Prostate gland (tissue), 2 donors: Measurements from ENCODE around the gene TLR9. TPM values are rescaled to one million over a fixed set of nuclear protein-coding genes. Genes with fewer than 3 reads are reported as not detected.
"Not testable (repeated sequence)": the region's sequence is repeated elsewhere in the genome, so short reads cannot be mapped to it uniquely, and the experiment has no call there.

Source experiments
- DNase-seq: peaks from one replicate; pipeline ENCODE4 v3.0.0-alpha.2; 2019; ENCODE audit warnings: low spot score
- H3K27ac ChIP-seq, 2 donors: fragments of 200-600 bp; sonication (generic); 2 replicates each; pipeline ENCODE4 v1.5.1; 2017 to 2019
- H3K27me3 ChIP-seq: fragments of 200-600 bp; sonication (generic); replicated peaks from 2 replicates; pipeline ENCODE4 v1.5.1; 2019; ENCODE audit not compliant: insufficient read depth
- H3K36me3 ChIP-seq, 2 donors: fragments of 200-600 bp; sonication (generic); 1 replicate in 1 of 2; 2 replicates in 1 of 2; pipeline versions ENCODE4 v1.5.1 to v1.8.1; 2017 to 2019
- H3K4me1 ChIP-seq: fragments of 200-600 bp; sonication (generic); replicated peaks from 2 replicates; pipeline ENCODE4 v1.5.1; 2019
- H3K4me3 ChIP-seq, 2 donors: fragments of 200-600 bp; sonication (generic); 2 replicates each; pipeline ENCODE4 v1.5.1; 2017 to 2019
- H3K9me3 ChIP-seq: fragments of 200-600 bp; sonication (generic); 2 replicates; pipeline ENCODE4 v1.5.1; 2017
- CTCF ChIP-seq, 4 experiments: fragments of 200-600 bp in 2 of 4; fragments of 450-650 bp in 2 of 4; sonication (generic) in 2 of 4; IDR thresholded peaks; 1 replicate in 3 of 4; 2 replicates in 1 of 4; pipeline ENCODE4 v1.5.1; 2016 to 2019; ENCODE audit warnings: antibody characterized with exemption in 4 of 4, mild to moderate bottlenecking in 2 of 4, moderate library complexity in 2 of 4
- POLR2A ChIP-seq: fragments of 450-650 bp; IDR thresholded peaks from one replicate; pipeline ENCODE4 v1.6.1; 2016; ENCODE audit warnings: antibody characterized with exemption, mild to moderate bottlenecking
- POLR2AphosphoS5 ChIP-seq: sonication (generic); formaldehyde crosslinking; IDR thresholded peaks from one replicate; pipeline ENCODE4 v1.6.1; 2017; ENCODE audit warnings: antibody characterized with exemption
- WGBS: methylation state at CpG from one replicate; pipeline ENCODE4 v1.1.5; 2018; 5-methylcytosine and 5-hydroxymethylcytosine counted together
- intact Hi-C: fragments of 100-400 bp; cut with DNase I; formaldehyde crosslinking; loops from one replicate; pipeline ENCODE4 v1.14.2; 2022
- total RNA-seq, 2 donors: library from RNA; depleted of rRNA; stranded (reverse); fragments of >200 nt; gene quantifications; one replicate each; pipeline ENCODE4 v1.1.0, GENCODE V29; 2016

TLR9 gene
- total RNA-seq, 2 donors from 2014 or later = 0.17 TPM; not detected in 1

DNA sequence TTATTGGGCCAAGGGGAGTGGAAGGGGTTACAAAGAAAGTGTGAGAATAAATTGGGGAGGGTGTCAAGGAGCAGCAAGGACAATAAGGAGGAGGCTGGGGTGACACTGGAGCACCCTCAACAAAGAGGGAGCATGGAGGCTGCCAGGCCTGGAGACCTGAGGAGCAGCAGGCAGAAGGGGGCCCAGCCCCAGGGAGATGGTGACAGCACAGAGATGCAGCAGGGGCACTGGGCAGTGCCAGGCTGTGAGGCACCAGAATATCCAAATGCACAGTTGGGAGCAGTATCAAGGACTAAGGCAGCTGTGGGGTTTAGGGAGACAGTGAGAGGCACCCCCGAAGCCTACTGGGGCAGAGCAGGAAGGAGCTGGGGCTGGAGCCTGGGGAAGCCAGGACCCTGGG is 46.9 kb downstream of the TLR9 start:
- Histone ChIP-seq H3K4me3 (no peak overlapping the region), H3K9me3 (no peaks in the 10 kb centered on the region), H3K27me3 (no peaks in the 10 kb centered on the region), H3K27ac (no peak overlapping the region), H3K36me3 (no peaks in the 10 kb centered on the region), H3K4me1 (no peaks in the 10 kb centered on the region)
- no peak for DNase-seq
- TF ChIP-seq POLR2A (no peak), CTCF (IDR thresholded peaks at IDR 0.05) (no peak), POLR2AphosphoS5 (no peak)
- WGBS = 100% methylated on average over 1 of the region's 1 CpG
- intact Hi-C loops = no loop called here

GRCh38 chr3:52178126-52178525 is 47.3 kb downstream of the TLR9 start:
- intact Hi-C loops, H3K27ac ChIP-seq, DNase-seq: not testable (repeated sequence)

GRCh38 chr3:52177701-52178042 is 47.8 kb downstream of the TLR9 start:
- no peaks in the 10 kb centered on the region for H3K9me3 ChIP-seq
- H3K27me3 ChIP-seq = no peaks in the 10 kb centered on the region
- intact Hi-C loops = no loop called here
- WGBS = 76% methylated on average over 5 of the region's 5 CpGs
- H3K27ac ChIP-seq = no peak overlapping the region
- no peak overlapping the region for H3K4me3 ChIP-seq
- DNase-seq = no peak
- no peaks in the 10 kb centered on the region for H3K4me1 ChIP-seq
- H3K36me3 ChIP-seq = no peaks in the 10 kb centered on the region
- TF ChIP-seq POLR2AphosphoS5 = no peak
- no peak for TF ChIP-seq POLR2A
- TF ChIP-seq CTCF (IDR thresholded peaks at IDR 0.05) = no peak

More at GRCh38 chr3:52178126-52178525, 47.3 kb downstream of the TLR9 start:
- H3K27me3 ChIP-seq, H3K9me3 ChIP-seq, H3K4me3 ChIP-seq, H3K4me1 ChIP-seq, H3K36me3 ChIP-seq: not testable (repeated sequence)
- WGBS = 96% methylated on average over 4 of the region's 4 CpGs

DNA sequence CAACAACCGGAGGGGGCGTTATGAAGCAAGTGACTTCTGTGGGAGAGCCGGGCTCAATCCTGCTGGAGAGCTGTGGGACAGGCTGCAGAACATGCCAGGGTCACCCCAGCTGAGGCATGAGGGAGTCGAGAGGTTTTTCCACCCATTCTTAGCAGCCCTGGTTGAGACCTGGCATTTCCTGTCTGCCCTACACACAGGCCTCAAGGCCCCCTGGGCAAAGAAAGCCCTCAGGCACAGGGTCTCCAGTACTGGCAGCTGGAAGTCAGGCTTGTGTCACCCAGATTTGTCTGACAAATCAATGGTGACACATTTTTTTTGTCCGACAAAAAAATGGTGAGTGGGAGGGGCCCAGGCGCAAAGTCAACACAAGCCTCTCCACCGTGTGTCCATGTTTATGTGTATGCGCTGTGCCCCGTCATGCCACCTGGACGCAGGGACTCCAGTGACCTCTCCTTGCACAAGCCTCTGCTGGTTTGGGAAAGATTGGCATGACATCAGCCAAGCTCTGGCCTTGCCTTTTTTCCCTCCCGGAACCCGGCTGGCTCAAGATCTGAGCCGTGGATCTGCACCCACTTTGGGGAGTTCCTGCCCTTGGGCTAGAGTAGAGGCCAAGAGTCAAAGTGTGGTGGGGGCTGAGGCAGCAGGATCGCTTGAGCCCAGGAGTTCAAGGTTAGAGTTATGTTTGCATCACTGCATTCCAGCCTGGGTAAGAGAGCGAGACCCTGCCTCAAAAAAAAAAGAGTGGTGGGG is 48.3 kb downstream of the TLR9 start:
- TF ChIP-seq POLR2A = no peak
- no peak for TF ChIP-seq CTCF (IDR thresholded peaks at IDR 0.05)
- no peak for TF ChIP-seq POLR2AphosphoS5
- H3K27me3 ChIP-seq = no peaks in the 10 kb centered on the region
- intact Hi-C loops = no loop called here
- H3K9me3 ChIP-seq = no peaks in the 10 kb centered on the region
- no peaks in the 10 kb centered on the region for H3K36me3 ChIP-seq
- no peak overlapping the region for H3K4me3 ChIP-seq
- WGBS = 53% methylated on average over 15 of the region's 15 CpGs
- no peak overlapping the region for H3K27ac ChIP-seq
- DNase-seq = no peak
- H3K4me1 ChIP-seq = no peaks in the 10 kb centered on the region

DNA sequence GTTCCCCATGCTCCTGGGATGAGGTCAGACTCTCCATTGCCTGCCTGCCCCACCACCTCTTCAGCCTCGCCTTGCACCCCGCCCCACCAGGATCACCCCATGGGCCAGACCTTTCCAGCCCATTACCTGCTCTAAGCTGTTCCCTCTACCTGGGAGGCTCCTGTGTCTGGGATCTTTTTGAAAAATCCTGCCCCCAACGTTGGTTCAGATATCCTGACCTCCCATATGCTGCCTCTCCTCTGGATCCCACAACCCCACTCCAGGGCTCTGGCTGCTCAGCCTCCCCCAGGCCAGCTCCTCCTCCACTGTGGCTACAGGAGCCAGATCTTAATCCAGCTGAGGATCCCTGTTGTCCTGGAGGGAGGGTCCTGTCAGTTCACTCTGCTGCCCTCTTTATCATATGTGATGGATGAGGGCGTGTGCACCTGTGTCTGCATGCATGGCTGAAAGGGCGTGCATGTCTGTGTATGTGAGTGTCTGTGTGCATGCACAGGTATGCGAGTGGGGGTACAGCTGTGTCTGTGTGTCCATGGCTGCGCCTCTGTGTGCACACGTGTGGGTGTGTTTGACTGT is 49.2 kb downstream of the TLR9 start:
- H3K4me1 ChIP-seq = no peaks in the 10 kb centered on the region
- 87% methylated on average over 8 of the region's 8 CpGs for WGBS
- no peak overlapping the region for H3K4me3 ChIP-seq
- no peaks in the 10 kb centered on the region for H3K27me3 ChIP-seq
- H3K36me3 ChIP-seq = no peaks in the 10 kb centered on the region
- no peaks in the 10 kb centered on the region for H3K9me3 ChIP-seq
- intact Hi-C loops = no loop called here
- DNase-seq = no peak
- no peak overlapping the region for H3K27ac ChIP-seq
- TF ChIP-seq CTCF (IDR thresholded peaks at IDR 0.05) = no peak
- no peak for TF ChIP-seq POLR2AphosphoS5
- no peak for TF ChIP-seq POLR2A
